AG10803 (cell line): ENCODE measurements around the gene MSI2.

ENCODE experiments used
- DNase-seq: peaks from one replicate; pipeline ENCODE4 v3.0.0; 2010; ENCODE audit warnings: low read depth
- H3K4me3 ChIP-seq: 2 replicates; pipeline ENCODE4 v1.5.1; 2011; ENCODE audit warnings: mild to moderate bottlenecking, low read length, control low read depth
- TF ChIP-seq, protein P1 (sequence below): conservative IDR thresholded peaks from 2 replicates; pipeline ENCODE4 v1.5.1; 2011; ENCODE audit warnings: mild to moderate bottlenecking, low read length, control low read depth, inconsistent platforms

The MSI2 gene

GRCh38 chr17:57650548-57650947, 394.2 kb downstream of the MSI2 start:
- no peak overlapping the region for H3K4me3 ChIP-seq
- TF ChIP-seq, protein P1, sequence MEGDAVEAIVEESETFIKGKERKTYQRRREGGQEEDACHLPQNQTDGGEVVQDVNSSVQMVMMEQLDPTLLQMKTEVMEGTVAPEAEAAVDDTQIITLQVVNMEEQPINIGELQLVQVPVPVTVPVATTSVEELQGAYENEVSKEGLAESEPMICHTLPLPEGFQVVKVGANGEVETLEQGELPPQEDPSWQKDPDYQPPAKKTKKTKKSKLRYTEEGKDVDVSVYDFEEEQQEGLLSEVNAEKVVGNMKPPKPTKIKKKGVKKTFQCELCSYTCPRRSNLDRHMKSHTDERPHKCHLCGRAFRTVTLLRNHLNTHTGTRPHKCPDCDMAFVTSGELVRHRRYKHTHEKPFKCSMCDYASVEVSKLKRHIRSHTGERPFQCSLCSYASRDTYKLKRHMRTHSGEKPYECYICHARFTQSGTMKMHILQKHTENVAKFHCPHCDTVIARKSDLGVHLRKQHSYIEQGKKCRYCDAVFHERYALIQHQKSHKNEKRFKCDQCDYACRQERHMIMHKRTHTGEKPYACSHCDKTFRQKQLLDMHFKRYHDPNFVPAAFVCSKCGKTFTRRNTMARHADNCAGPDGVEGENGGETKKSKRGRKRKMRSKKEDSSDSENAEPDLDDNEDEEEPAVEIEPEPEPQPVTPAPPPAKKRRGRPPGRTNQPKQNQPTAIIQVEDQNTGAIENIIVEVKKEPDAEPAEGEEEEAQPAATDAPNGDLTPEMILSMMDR = no peak
- DNase-seq = no peak

- TF ChIP-seq, protein P1 = no peak
- H3K4me3 ChIP-seq = no peak overlapping the region
- DNase-seq = no peak
Observed at GRCh38 chr17:57651451-57651850, 395.1 kb downstream of the MSI2 start.

DNA sequence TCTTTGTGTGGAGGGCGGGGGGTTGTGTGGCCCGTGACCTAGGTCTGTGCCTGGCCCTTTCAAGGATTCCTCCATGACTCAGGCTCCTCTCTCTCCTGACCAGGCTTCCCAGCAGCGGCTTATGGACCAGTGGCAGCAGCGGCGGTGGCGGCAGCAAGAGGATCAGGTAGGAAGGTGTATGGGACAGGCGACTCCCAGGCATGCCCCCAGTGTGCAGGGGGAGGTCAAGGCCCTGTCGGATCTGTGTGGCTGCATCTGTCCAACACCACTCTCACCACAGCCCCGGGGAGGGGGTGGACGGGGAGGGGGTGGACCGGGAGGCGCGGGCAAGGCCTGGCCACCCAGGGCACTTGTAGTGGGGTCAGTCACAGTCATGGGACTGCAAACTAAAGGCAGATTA, 395.7 kb downstream of the MSI2 start:
- H3K4me3 ChIP-seq = no peak overlapping the region
- TF ChIP-seq, protein P1 = no peak
- DNase-seq = no peak

- TF ChIP-seq, protein P1 = no peak
- no peak for DNase-seq
- H3K4me3 ChIP-seq = no peak overlapping the region
Observed at GRCh38 chr17:57652811-57653210, 396.5 kb downstream of the MSI2 start.

DNA sequence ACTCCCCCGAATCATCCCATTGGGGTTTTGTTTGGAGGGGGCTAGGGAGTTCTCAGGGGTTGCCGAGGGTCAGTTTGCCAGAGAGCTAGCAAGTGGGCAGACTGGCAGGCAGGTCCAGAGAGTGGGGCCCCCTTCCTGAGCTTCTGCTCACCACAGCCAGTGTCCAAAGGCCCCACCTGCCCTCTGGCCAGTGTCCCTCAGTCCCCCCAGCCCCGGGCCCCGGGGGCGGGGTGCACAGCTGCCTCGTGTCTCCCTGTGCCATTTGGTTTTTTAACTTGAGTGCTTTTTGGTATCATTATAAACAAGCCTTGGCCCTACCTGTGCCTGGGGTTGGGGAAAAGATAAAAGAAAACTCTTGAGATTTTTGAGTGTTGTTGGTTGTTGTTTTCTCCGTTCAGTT, 397.0 kb downstream of the MSI2 start:
- TF ChIP-seq, protein P1 = no peak
- DNase-seq = no peak
- no peak overlapping the region for H3K4me3 ChIP-seq

DNA sequence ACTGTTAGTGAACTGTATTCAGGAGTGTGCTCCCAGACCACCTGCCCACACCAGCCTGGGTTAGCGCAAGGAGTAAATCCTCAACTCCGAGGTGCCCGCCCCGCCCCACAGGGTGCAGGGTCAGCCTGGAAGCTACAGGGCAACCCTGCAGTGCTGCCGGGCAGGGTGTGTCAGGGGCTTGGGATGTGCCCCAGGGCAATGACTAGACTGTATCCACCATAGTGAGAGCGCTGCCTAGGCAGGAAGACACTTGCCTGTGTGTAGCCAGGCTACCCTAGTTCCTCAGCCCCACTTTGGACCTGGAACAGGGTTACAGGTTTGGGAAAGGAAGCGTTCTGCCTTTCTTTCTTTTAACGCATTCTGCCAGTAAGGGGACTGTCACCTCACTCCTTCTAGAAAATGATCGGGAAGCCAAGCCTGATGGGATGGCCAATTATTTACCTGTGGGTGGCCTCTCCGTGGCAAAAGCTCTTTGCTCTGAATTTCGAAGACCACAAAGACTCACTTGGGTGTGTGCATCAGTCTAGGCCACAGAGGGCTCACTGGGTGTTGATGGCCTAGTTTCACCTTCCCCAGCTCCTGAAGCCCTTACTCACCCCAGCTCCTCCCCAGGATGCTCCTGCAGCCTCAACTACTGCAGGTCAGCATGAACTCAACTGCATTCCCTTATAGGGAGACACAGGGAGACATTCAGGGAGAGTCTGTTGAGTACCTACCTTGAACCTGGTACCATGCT, 397.9 kb downstream of the MSI2 start:
- no peak for DNase-seq
- H3K4me3 ChIP-seq = no peak overlapping the region
- TF ChIP-seq, protein P1 = no peak

DNA sequence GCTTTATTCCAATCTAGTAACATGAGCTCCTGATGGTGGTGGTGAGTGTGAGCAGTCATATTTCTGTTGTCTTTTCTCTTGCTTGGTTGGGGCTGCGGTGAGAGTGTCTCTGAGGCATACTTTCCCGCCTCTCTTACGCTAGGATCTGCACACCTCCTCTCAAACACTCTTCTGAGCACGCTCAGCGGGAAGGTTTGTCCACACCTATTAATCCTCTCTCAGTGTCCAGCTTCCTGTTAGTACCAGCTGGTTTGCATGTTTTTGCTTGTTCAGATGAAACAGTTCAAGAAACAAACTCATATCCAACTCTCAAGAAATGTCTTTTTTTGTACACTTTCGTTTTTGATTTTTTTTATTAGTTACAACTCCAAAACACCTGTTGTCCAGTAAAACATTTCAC, 399.2 kb downstream of the MSI2 start:
- H3K4me3 ChIP-seq = no peak overlapping the region
- DNase-seq = no peak
- TF ChIP-seq, protein P1 = no peak
